Measurements from ENCODE around the gene MRPS24.
"Not testable (repeated sequence)": the region's sequence is repeated elsewhere in the genome, so short reads cannot be mapped to it uniquely, and the experiment has no call there.

Gene MRPS24

GRCh38 chr7:43869006-43869866, at the start of gene MRPS24:
TSS of gene MRPS24 (minus strand) at chr7:43869517. CDS start at chr7:43869495, 22 bp downstream.
- DNase-seq (ENCODE audit: low read depth, low spot score) = peak; percentile 81

GRCh38 chr7:43915907-43916306, 46.6 kb upstream of the MRPS24 start:
- no peak for DNase-seq (ENCODE audit: low read depth, low spot score)

- no peak for DNase-seq (ENCODE audit: low read depth, low spot score)
These were observed 45.5 kb upstream of the MRPS24 start for GRCh38 chr7:43914795-43915194.

GRCh38 chr7:43906331-43907010, 37.2 kb upstream of the MRPS24 start, which contains the start of gene URGCP:
TSS of gene URGCP (minus strand) at chr7:43906596. CDS start at chr7:43906575, 21 bp downstream.
- DNase-seq (ENCODE audit: low read depth, low spot score) = no peak

GRCh38 chr7:43905956-43906330, 36.6 kb upstream of the MRPS24 start:
- no peak for DNase-seq (ENCODE audit: low read depth, low spot score)

- no peak for DNase-seq (ENCODE audit: low read depth, low spot score)
These were observed 36.1 kb upstream of the MRPS24 start for GRCh38 chr7:43905209-43905946.

GRCh38 chr7:43904533-43905208, 35.4 kb upstream of the MRPS24 start:
- DNase-seq (ENCODE audit: low read depth, low spot score) = no peak

- no peak for DNase-seq (ENCODE audit: low read depth, low spot score)
These were observed 33.3 kb upstream of the MRPS24 start for GRCh38 chr7:43902542-43903054.

GRCh38 chr7:43898571-43898970, 29.3 kb upstream of the MRPS24 start:
- not testable (repeated sequence) for DNase-seq (ENCODE audit: low read depth, low spot score)

GRCh38 chr7:43895847-43896415, 26.6 kb upstream of the MRPS24 start:
- no peak for DNase-seq (ENCODE audit: low read depth, low spot score)

GRCh38 chr7:43891069-43891955, 22.0 kb upstream of the MRPS24 start:
- no peak for DNase-seq (ENCODE audit: low read depth, low spot score)

- DNase-seq (ENCODE audit: low read depth, low spot score) = no peak
These were observed 21.2 kb upstream of the MRPS24 start for GRCh38 chr7:43890468-43890867.

- no peak for DNase-seq (ENCODE audit: low read depth, low spot score)
These were observed 20.0 kb upstream of the MRPS24 start for GRCh38 chr7:43888993-43889945.

- no peak for DNase-seq (ENCODE audit: low read depth, low spot score)
These were observed 15.3 kb upstream of the MRPS24 start for GRCh38 chr7:43884617-43885016.

GRCh38 chr7:43884209-43884608, 14.9 kb upstream of the MRPS24 start:
- DNase-seq (ENCODE audit: low read depth, low spot score) = no peak

GRCh38 chr7:43880596-43880995, 11.3 kb upstream of the MRPS24 start:
- DNase-seq (ENCODE audit: low read depth, low spot score) = no peak

- no peak for DNase-seq (ENCODE audit: low read depth, low spot score)
These were observed 10.2 kb upstream of the MRPS24 start for GRCh38 chr7:43879477-43879876.

GRCh38 chr7:43878867-43879266, 9.6 kb upstream of the MRPS24 start:
- no peak for DNase-seq (ENCODE audit: low read depth, low spot score)

Measured in smooth muscle cell of the brain vasculature (primary cell).